Esophagus squamous epithelium (tissue), 5 donors: ENCODE measurements around the gene DCAF8L1. TPM values are rescaled to one million over a fixed set of nuclear protein-coding genes. Genes with fewer than 3 reads are reported as not detected.
"Not testable (repeated sequence)": the region's sequence is repeated elsewhere in the genome, so short reads cannot be mapped to it uniquely, and the experiment has no call there.

Source experiments
- DNase-seq: peaks from one replicate; lab custom pipeline; 2025; lab: John Stamatoyannopoulos, UW
- H3K27ac ChIP-seq, 4 donors: fragments of 200-600 bp; sonication (generic); one replicate each; pipeline ENCODE4 v1.5.1; 2016 to 2019; ENCODE audit warnings: mild to moderate bottlenecking in 1 of 4
- H3K27me3 ChIP-seq, 4 donors: fragments of 200-600 bp; sonication (generic); 1 replicate in 3 of 4; 2 replicates in 1 of 4; pipeline versions ENCODE4 v1.5.1 to v1.6.0; 2017 to 2021; ENCODE audit warnings: antibody characterized with exemption in 1 of 4
- H3K36me3 ChIP-seq, 3 donors: fragments of 200-600 bp; sonication (generic); one replicate each; pipeline ENCODE4 v1.5.1; 2016 to 2019
- H3K4me1 ChIP-seq, 3 donors: fragments of 200-600 bp; sonication (generic); one replicate each; pipeline ENCODE4 v1.5.1; 2017 to 2019
- H3K4me3 ChIP-seq, 4 donors: fragments of 200-600 bp; sonication (generic); 1 replicate in 3 of 4; 2 replicates in 1 of 4; pipeline ENCODE4 v1.5.1; 2016 to 2019; ENCODE audit warnings: mild to moderate bottlenecking in 2 of 4, moderate library complexity in 1 of 4
- H3K9me3 ChIP-seq, 3 donors: fragments of 200-600 bp; sonication (generic); one replicate each; pipeline ENCODE4 v1.5.1; 2016 to 2019
- CTCF ChIP-seq, 6 experiments: fragments of 450-650 bp in 4 of 6; fragments of 200-600 bp in 2 of 6; sonication (generic) in 2 of 6; IDR thresholded peaks; one replicate each; pipeline ENCODE4 v1.5.1; 2016 to 2019; ENCODE audit warnings: antibody characterized with exemption in 6 of 6, mild to moderate bottlenecking in 4 of 6, moderate library complexity in 4 of 6
- POLR2A ChIP-seq, 4 donors: fragments of 450-650 bp; IDR thresholded peaks; one replicate each; pipeline ENCODE4 v1.6.1; 2017; ENCODE audit warnings: antibody characterized with exemption in 4 of 4, mild to moderate bottlenecking in 4 of 4, moderate library complexity in 3 of 4
- WGBS, 2 donors: methylation state at CpG; one replicate each; pipeline ENCODE4 v1.1.5; 2018; 5-methylcytosine and 5-hydroxymethylcytosine counted together
- intact Hi-C: fragments of 100-400 bp; cut with DNase I; formaldehyde crosslinking; loops from one replicate; pipeline ENCODE4 v1.15.0; 2022
- total RNA-seq, 4 donors: library from RNA; depleted of rRNA; stranded (reverse); fragments of >200 nt; gene quantifications; one replicate each; pipeline ENCODE4 v1.1.0, GENCODE V29; 2016
- donor health status: DM: yes; HTN: yes; CAD: no.

The DCAF8L1 gene
- total RNA-seq, 4 donors from 2014 or later = not detected

- no peak overlapping the region for H3K4me3 ChIP-seq
- 33% methylated on average over 4 of the region's 4 CpGs for WGBS, 2 donors
Measured at GRCh38 chrX:27976284-27976683, 5.0 kb downstream of the DCAF8L1 start.

GRCh38 chrX:27968878-27969277 lies 12.4 kb downstream of the DCAF8L1 start:
- Histone ChIP-seq H3K27me3 (no peaks in the 10 kb centered on the region), H3K4me3 (no peak overlapping the region), H3K4me1 (peaks cover 0 to 30% (median 0%) of the 10 kb centered on the region in 3 donors), H3K27ac (no peak overlapping the region), H3K9me3 (no peaks in the 10 kb centered on the region), H3K36me3 (no peaks in the 10 kb centered on the region)
- intact Hi-C loops = no loop called here
- TF ChIP-seq CTCF (IDR thresholded peaks at IDR 0.05) (no peak), POLR2A (IDR thresholded peaks at IDR 0.05) (no peak)
- 8 to 20% methylated on average over 2 of the region's 2 CpGs for WGBS, 2 donors
- no peak for DNase-seq

More at GRCh38 chrX:27976284-27976683, 5.0 kb downstream of the DCAF8L1 start:
- Histone ChIP-seq H3K9me3 (no peaks in the 10 kb centered on the region), H3K27ac (no peak overlapping the region), H3K27me3 (no peaks in the 10 kb centered on the region), H3K36me3 (no peaks in the 10 kb centered on the region), H3K4me1 (no peaks in the 10 kb centered on the region)
- DNase-seq = no peak
- TF ChIP-seq POLR2A (IDR thresholded peaks at IDR 0.05) = no peak
- TF ChIP-seq CTCF (IDR thresholded peaks at IDR 0.05) = no peak
- intact Hi-C loops = no loop called here

GRCh38 chrX:27968352-27968751 lies 12.9 kb downstream of the DCAF8L1 start:
- no peak overlapping the region for H3K4me3 ChIP-seq
- intact Hi-C loops = no loop called here
- H3K27ac ChIP-seq = no peak overlapping the region
- H3K4me1 ChIP-seq = peaks cover 0 to 30% (median 0%) of the 10 kb centered on the region in 3 donors
- 25 to 65% methylated on average over 2 of the region's 2 CpGs for WGBS, 2 donors
- no peaks in the 10 kb centered on the region for H3K27me3 ChIP-seq
- DNase-seq = no peak
- no peaks in the 10 kb centered on the region for H3K36me3 ChIP-seq
- H3K9me3 ChIP-seq = no peaks in the 10 kb centered on the region
- TF ChIP-seq CTCF (IDR thresholded peaks at IDR 0.05) = no peak
- TF ChIP-seq POLR2A (IDR thresholded peaks at IDR 0.05) = no peak

- H3K27ac ChIP-seq = peak overlapping the region; percentile 28 to 54 (median 37)
- peaks cover 0 to 30% (median 0%) of the 10 kb centered on the region in 3 donors for H3K4me1 ChIP-seq
- DNase-seq = no peak
- H3K27me3 ChIP-seq = no peaks in the 10 kb centered on the region
- H3K36me3 ChIP-seq = no peaks in the 10 kb centered on the region
- intact Hi-C loops = no loop called here
- no peak overlapping the region for H3K4me3 ChIP-seq
- no peaks in the 10 kb centered on the region for H3K9me3 ChIP-seq
- TF ChIP-seq CTCF (IDR thresholded peaks at IDR 0.05) = no peak
- no peak for TF ChIP-seq POLR2A (IDR thresholded peaks at IDR 0.05)
- 15 to 29% methylated on average over 1 of the region's 1 CpG for WGBS, 2 donors
Measured at GRCh38 chrX:27966955-27967354, 14.3 kb downstream of the DCAF8L1 start.

- TF ChIP-seq POLR2A (IDR thresholded peaks at IDR 0.05) (no peak), CTCF (IDR thresholded peaks at IDR 0.05) (no peak)
- Histone ChIP-seq H3K4me1 (peaks cover 0 to 30% (median 0%) of the 10 kb centered on the region in 3 donors), H3K9me3 (no peaks in the 10 kb centered on the region), H3K27ac (peak overlapping the region; percentile 28 to 54 (median 37)), H3K27me3 (no peaks in the 10 kb centered on the region), H3K4me3 (no peak overlapping the region), H3K36me3 (no peaks in the 10 kb centered on the region)
- DNase-seq = no peak
- WGBS, 2 donors = 13 to 18% methylated on average over 1 of the region's 1 CpG
- intact Hi-C loops = no loop called here
Measured at GRCh38 chrX:27966492-27966891, 14.8 kb downstream of the DCAF8L1 start.

GRCh38 chrX:27965348-27965747 lies 15.9 kb downstream of the DCAF8L1 start:
- H3K4me3 ChIP-seq, H3K36me3 ChIP-seq, DNase-seq, intact Hi-C loops, H3K27me3 ChIP-seq, H3K9me3 ChIP-seq: not testable (repeated sequence)
- Histone ChIP-seq H3K27ac (peak overlapping the region in 2 of 4 donors; percentile 1 to 5), H3K4me1 (peaks cover 0 to 30% (median 0%) of the 10 kb centered on the region in 3 donors)
- whole genome bisulfite sequencing, 2 donors = 57 to 68% methylated on average over 4 to 5 of the region's 5 CpGs
